Activated CD8-positive, alpha-beta memory T cell treated with anti-CD3 and anti-CD28 coated beads for 36 hours (primary cell): ENCODE measurements around the gene RNF212. TPM values are rescaled to one million over a fixed set of nuclear protein-coding genes. Genes with fewer than 3 reads are reported as not detected.

Source experiments
- CTCF ChIA-PET: fragments of 350-600 bp; sonication (Branson Sonifier 250); formaldehyde crosslinking; loops from one replicate; lab custom pipeline; 2021; ENCODE audit warnings: antibody characterized with exemption; lab: Charles Lee
- POLR2A ChIA-PET: fragments of 350-600 bp; sonication (Branson Sonifier 250); formaldehyde crosslinking; loops from one replicate; lab custom pipeline; 2021; ENCODE audit warnings: antibody characterized with exemption; lab: Charles Lee
- total RNA-seq, 2 experiments: library from RNA; stranded (reverse); gene quantifications; one replicate each; pipeline ENCODE4 v1.2.3, GENCODE V29; 2021

Gene RNF212
- total RNA-seq, 2 experiments from 2014 or later, result 1.1 to 1.6 TPM

DNA sequence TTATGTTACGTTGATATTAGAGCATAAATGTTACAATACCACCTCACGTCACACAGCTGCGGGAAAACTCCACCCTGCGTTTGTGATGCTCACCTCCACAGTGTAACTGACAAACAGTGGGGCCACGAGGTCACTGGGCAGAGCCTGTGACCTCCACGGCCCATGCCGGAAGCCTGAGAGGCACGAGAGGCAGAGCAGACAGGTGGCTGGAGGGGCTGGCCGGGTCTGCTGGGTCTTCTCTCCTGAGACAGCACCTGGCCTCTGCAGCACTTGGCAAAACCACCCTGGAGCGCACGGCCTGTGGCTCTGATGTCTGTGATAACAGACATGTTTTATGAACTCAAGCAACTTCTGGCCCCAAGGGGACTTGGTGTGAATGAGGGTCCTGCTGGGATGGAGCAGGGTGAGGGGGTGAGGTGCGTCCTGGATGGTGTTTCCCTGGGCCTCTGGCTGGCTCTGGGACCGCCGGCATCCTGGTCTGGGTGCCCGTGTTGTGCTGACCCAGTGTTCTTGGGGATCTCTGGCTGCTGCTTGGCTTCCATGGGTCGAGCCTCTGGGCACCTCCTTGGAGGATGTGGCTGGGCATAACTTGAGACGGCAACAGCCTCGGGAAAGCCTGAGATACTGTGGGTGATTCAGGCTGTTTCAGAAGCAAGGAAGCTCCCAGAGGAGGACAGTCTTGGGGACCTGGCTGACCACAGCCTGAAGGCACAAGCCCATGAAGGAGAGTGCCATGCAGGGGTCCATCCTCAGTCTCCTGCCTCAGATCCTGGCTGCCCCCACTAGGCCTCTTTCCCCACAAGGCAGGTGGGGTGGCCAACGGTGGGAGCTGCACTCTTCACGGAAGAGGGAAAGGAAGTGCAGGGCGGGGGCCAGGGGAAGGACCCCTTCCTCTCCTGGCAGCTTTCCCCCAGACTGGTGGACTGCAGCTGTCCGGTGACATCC lies 19.7 kb downstream of the RNF212 start:
- CTCF ChIA-PET, result no interaction called here
- POLR2A ChIA-PET, result no interaction called here

DNA sequence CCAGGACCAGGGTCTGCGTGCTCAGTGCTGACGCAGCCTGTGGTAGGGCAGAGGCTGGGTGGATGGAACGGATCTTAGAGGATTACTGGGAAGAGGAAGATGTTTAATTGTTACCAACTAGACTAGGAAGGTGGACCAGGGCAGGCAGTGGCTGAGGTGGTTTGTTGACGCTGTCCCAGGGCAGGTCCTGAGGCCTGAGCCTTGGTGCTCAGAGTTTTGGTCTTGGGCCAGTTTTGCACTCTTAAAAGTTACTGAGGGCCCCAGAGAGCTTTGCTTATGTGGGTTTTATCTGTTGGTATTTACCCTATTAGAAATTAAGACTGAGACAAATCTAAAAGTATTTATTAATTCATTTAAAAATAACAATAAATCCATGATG lies 20.4 kb downstream of the RNF212 start:
- POLR2A ChIA-PET, result no interaction called here
- CTCF ChIA-PET, result no interaction called here

DNA sequence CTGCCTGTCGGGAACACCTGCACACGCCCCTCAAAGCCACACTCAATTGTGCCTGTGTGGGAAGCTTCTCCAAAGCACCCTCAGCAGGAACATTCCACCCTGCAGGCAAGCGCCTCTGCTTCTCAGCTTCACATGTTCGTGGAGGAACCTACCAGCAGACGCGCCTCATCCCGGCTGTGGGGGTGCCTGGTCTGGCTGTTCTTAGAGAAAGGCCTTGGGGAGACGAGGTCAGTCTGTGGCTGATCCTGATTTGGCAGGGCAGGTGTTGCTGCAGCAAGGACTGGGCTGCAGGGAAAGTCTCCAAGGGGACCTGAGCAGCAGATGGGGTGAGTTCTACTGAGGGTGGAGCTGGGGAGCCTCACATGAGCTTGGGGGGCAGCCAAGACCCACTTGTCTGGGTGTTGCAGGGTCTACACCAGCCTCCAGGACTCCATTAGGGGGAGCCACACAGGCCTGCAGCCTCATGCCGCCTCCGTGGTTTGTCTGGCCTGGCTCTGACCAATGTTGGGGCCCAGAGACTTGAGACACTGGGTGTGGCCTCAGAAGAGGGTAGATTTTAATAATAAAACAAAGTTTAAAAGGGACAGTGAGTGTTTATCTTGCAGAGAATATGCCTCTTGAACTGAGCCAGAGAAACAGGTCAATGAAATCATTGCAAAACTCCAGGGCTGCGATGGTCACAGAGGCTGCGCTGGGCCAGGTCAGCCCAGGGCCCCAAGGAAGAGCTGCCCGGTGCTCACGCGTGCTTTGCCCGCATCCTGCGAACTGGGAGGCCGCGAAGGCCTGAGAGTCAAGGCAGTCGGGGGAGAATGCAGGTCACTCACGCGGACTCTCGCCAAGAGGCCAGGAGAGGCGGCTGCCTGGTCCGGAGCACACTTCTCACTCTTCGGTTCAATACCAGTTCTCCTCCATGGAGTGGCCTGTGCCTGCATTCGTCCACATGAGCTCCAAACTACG lies 21.1 kb downstream of the RNF212 start:
- POLR2A ChIA-PET, result no interaction called here
- CTCF ChIA-PET, result no interaction called here

GRCh38 chr4:1091561-1091995 lies 21.8 kb downstream of the RNF212 start:
- ChIA-PET POLR2A (no interaction called here), CTCF (no interaction called here)

GRCh38 chr4:1090465-1091440 lies 22.6 kb downstream of the RNF212 start:
- CTCF ChIA-PET, result no interaction called here
- POLR2A ChIA-PET, result no interaction called here

DNA sequence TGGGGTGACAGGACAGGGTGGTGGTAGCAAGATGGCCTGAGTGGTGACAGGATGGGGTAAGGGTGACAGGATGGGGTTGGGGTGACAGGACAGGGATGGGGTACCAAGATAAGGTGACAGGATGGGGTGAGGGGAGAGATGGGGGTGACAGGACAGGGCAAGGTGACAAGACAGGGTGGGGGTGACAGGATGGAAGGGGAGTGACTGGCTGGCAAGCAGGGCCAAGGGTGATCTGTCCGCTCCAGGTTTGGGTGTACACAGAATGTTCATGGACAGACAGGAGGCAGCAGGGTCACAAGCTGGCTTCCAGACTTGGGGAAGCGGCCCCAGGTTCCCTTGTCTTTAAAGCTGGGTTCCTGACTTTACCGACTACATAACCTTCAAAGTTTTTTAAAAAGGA lies 23.3 kb downstream of the RNF212 start:
- CTCF ChIA-PET, result no interaction called here
- POLR2A ChIA-PET, result no interaction called here

DNA sequence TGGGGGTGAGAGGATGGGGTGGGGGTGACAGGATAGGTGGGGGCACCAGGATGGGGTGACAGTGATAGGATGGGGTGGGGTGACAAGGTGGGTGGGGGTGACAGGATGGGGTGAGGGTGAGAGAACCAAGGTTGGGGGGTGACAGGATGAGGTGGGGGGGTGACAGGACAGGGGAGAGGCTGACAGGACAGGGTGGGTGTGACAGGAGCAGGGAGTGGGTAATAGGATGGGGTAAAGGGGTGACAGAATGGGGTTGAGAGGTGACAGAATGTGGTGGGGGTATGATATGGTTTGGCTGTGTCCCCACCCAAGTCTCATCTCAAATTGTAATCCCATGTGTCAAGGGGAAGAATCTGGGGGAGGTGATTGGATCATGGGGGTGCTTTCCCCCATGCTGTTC lies 26.0 kb downstream of the RNF212 start:
- ChIA-PET CTCF (no interaction called here), POLR2A (no interaction called here)

DNA sequence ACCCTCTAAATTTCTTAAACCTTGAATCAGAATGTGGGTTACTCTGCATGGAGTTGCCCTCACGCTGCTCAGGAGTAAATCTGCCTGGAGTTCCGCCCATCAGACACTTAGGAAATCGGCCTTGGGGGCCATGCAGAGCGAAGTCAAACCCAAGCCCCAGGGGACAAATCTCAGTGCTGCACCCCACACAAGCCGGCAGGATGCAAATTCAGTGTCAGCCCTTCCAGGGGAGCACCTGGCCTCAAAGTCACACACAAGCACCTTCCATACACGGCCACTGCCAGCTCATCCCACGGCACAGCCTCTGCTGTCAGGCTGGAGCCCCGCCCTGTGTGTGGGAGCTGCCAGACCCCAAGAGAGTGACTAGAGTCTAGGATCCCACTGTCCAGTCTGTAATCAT lies 27.4 kb downstream of the RNF212 start:
- ChIA-PET CTCF (no interaction called here), POLR2A (no interaction called here)

DNA sequence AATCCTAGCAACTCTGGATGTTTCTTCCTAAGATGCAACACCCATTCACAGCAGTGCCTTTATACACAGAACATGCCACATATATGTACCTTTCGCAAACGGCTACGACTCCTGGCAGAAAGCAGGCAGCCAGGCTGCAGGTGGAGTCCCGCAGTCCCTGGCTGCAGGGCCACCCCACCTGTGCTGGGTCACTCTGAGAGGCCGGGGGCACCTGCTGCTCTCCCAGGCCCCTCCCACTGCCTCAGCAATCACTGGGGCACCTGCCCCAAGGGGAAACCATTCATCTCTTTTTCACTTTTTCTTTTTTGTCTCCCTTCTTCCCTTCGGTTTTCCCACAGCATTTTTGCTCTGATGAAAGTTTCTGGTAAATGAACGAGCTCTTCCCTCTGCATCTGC lies 28.0 kb downstream of the RNF212 start:
- POLR2A ChIA-PET, result no interaction called here
- CTCF ChIA-PET, result no interaction called here

- ChIA-PET POLR2A (no interaction called here), CTCF (no interaction called here)
These were observed 28.5 kb downstream of the RNF212 start for GRCh38 chr4:1084796-1085403.

- ChIA-PET CTCF (interaction anchor here (0.7 kb wide), 1 partner anchor 842 kb away, joined by 3 read pairs; no protein-coding TSS in a partner anchor), POLR2A (no interaction called here)
These were observed 29.0 kb downstream of the RNF212 start for GRCh38 chr4:1084394-1084793.

- POLR2A ChIA-PET, result no interaction called here
- CTCF ChIA-PET, result interaction anchor here (0.7 kb wide), 1 partner anchor 308 kb away, joined by 3 read pairs; no protein-coding TSS in a partner anchor
These were observed 30.9 kb downstream of the RNF212 start for GRCh38 chr4:1082215-1083182.

DNA sequence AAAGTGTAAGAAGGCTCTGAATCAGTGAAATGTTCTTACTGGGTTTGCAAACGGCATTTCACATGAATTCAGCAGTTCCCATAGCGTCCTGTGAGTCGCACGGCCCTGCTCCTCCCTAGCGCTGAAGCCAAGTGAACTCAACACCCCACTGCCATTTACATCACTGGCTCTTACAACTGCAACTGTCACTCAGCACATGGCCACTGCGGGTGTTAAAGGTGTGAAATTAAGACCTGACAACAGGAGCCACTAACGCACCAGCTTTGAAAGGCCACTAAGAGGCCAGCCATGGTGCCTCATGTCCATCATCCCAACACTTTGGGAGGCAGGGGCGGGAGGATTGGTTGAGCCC lies 31.7 kb downstream of the RNF212 start:
- CTCF ChIA-PET, result interaction anchor here (0.7 kb wide), 1 partner anchor 307 kb away, joined by 3 read pairs; no protein-coding TSS in a partner anchor
- POLR2A ChIA-PET, result no interaction called here

GRCh38 chr4:1080961-1081688 lies 32.2 kb downstream of the RNF212 start:
- POLR2A ChIA-PET, result no interaction called here
- CTCF ChIA-PET, result interaction anchor here (0.5 to 0.7 kb wide), 2 partner anchors 306 to 361 kb away, joined by 3 read pairs; no protein-coding TSS in a partner anchor

DNA sequence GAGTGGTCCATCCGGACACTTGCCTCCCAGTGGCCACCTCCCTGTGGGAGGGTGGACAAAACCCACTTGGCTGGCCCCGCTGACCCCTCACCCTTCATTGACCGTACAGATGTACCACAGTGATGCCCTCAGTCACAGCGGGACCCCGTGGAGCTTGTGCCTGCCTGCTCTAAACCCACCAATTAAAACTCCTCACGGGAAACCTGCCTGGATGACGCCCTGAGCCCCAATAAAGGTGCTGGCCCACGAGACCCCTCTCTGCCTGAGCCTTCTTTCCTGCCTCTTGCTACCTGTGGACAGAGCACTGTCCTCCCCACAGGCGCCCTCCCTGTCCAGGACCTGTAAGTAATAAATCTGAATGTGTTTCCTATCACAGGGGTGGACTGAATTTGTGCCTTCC lies 32.9 kb downstream of the RNF212 start:
- POLR2A ChIA-PET, result no interaction called here
- CTCF ChIA-PET, result no interaction called here

DNA sequence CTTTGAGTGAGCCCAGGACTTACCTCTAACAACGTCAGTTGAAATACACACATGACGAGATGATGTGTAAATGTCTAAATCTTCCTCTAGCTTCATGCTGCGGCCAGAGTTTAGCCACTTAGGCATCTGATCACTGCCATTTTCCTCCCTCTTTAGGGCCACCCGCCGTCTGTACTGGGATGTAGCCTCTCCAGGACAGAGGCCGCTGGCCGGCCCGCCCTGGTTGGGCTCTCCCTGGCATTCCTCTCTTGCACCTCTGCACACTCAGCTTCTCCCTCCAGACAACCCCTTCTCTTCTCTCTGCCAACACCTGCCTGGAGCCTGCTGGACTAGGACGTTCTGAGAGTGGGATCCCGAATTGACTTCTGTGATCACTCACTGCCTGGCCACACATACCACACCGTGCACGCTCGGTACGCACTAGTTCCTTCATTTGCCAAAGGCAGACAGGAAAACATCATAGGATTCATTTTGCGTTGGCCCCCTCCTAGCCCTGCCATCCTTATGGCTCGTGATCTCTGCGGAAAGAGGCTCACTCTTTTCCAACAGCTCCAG lies 33.6 kb downstream of the RNF212 start:
- POLR2A ChIA-PET, result no interaction called here
- CTCF ChIA-PET, result no interaction called here

DNA sequence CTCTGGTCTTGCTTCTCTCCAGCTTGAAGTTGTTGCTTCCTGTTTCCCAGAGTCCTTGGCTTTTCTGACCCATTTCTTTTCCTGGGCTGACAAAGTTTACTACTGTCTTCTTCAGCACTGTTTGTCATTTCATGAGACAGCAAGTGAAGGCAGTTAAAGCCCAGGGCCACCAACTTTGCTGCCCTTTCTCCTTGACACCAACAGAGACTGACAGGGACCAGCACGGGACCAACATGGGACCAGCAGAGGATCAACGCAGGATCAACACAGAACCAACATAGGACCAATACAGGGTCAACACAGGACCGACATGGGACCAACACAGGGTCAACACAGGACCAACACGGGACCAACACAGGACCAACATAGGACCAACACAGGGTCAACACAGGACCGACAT lies 34.9 kb downstream of the RNF212 start:
- POLR2A ChIA-PET, result no interaction called here

More for the DNA sequence above, 34.9 kb downstream of the RNF212 start:
- CTCF ChIA-PET, result no interaction called here
